Measurements from ENCODE around the gene SMIM45.
"Not testable (repeated sequence)": the region's sequence is repeated elsewhere in the genome, so short reads cannot be mapped to it uniquely, and the experiment has no call there.

The SMIM45 gene

GRCh38 chr22:41933411-41934177 lies 18.4 kb upstream of the SMIM45 start:
- DNase-seq (ENCODE audit: low read depth in 2 of 3, low spot score in 1 of 3), result no peak

DNA sequence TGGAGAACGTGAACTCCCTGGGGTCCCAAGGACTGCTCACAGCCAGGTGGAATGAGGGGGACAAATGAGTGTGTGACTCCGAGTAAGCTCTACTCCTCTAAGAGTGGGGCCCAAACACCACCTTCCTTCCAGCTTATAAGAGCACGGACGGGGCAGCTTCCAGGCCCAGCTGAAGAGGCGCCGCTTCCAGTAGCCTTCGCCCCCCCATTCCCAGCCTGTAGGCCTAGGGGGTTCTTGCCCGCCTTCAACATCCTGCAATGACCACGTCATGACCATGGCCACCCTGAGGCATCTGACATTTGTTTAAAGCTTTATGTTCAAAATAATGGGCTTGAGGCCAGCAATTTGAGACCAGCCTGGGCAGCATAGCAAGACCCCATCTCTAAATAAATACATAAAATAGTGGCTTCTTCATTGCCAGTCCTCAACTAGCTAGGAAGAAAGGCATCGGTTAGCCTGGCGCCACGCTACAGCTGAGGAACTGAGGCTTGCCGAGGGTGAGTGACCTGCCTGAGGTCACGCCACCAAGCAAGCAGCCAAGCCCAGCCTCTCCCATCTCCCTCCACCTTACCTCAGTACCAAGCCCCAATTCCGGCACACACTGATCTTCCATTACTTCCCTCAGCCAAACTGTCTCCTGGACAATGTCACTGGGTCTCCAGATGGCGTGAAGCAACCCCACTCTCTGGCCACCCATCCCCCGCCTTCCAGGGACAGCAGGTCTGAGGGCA lies 17.5 kb upstream of the SMIM45 start:
- no peak for DNase-seq (ENCODE audit: low read depth in 2 of 3, low spot score in 1 of 3)

DNA sequence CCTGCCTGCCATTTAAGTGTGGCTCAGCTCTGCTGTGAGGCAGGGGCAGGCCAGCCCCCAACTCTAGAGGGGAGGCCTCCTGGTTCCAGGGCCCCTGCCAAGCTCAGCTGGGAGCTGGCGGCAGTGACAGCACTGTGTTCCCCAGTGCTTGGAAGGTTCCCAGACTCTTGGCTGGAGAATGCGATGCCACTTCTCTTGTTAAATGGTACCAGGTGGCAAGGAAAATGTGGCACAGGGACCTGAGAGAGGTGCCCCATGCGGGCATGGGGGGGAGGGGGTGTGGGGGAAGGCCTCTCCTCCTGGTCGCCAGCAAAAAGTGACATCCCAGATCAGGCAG lies 17.0 kb upstream of the SMIM45 start:
- no peak for DNase-seq (ENCODE audit: low read depth in 2 of 3, low spot score in 1 of 3)

GRCh38 chr22:41935509-41935908 lies 16.4 kb upstream of the SMIM45 start:
- no peak for DNase-seq (ENCODE audit: low read depth in 2 of 3, low spot score in 1 of 3)

- DNase-seq (ENCODE audit: low read depth in 2 of 3, low spot score in 1 of 3), result no peak
These were observed 15.1 kb upstream of the SMIM45 start for GRCh38 chr22:41936894-41937169.

GRCh38 chr22:41939981-41940831 lies 11.7 kb upstream of the SMIM45 start:
- DNase-seq (ENCODE audit: low read depth in 2 of 3, low spot score in 1 of 3), result peak; percentile 91 to 95 (median 94)

- peak; percentile 78 for DNase-seq (ENCODE audit: low read depth in 2 of 3, low spot score in 1 of 3)
These were observed 10.9 kb upstream of the SMIM45 start for GRCh38 chr22:41940832-41941765.

GRCh38 chr22:41943661-41944209 lies 8.2 kb upstream of the SMIM45 start:
- no peak for DNase-seq (ENCODE audit: low read depth in 2 of 3, low spot score in 1 of 3)

- DNase-seq (ENCODE audit: low read depth in 2 of 3, low spot score in 1 of 3), result peak; percentile 90 to 96 (median 95)
These were observed 5.1 kb upstream of the SMIM45 start, which contains the start of gene CENPM for GRCh38 chr22:41946629-41947423. Gene CENPM, minus strand, starts transcription at chr22:41947152. Its CDS starts 76 bp downstream, at chr22:41947076.

DNA sequence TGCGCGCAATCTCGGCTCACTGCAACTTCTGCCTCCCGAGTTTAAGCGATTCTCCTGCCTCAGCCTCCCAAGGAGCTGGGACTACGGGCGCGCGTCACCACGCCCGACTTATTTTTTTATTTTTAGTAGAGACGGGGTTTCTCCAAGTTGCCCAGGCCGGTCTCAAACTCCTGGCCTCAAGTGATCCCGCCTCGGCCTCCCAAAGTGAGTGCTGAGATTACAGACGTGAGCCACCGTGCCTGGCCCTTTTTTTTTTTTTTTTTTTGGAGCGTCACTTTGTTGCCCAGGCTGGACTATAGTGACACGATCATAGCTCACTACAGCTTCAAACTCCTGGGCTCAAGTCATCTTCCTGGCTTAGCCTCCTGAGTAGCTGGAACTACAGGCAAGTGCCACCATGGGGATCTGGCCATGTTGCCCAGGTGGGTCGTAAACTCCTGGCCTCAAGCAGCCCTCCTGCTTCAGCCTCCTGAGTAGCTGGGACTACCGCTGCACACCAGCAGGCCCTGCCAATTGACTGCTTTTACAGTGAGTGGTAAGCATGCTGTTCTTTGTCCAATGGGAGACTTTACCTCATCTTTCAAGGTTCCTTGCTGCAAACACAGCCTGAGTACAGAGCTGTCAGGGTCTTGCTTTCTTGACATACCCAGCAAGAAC lies 4.4 kb upstream of the SMIM45 start:
- no peak for DNase-seq (ENCODE audit: low read depth in 2 of 3, low spot score in 1 of 3)

GRCh38 chr22:41948142-41948541 lies 3.8 kb upstream of the SMIM45 start:
- no peak for DNase-seq (ENCODE audit: low read depth in 2 of 3, low spot score in 1 of 3)

DNA sequence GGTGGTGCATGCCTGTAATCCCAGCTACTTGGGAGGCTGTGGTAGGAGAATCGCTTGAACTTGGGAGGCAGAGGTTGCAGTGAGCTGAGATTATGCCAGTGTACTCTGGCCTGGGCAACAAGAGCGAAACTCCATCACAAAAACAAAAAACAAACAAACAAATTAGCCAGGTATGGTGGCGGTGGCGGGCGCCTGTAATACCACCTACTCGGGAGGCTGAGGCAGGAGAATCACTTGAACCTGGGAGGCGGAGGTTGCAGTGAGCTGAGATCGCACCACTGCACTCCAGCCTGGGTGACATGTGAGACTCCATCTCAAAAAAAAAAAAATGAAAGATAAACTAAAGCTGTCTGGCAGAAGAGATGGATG lies 3.0 kb upstream of the SMIM45 start:
- not testable (repeated sequence) for DNase-seq (ENCODE audit: low read depth in 2 of 3, low spot score in 1 of 3)

DNA sequence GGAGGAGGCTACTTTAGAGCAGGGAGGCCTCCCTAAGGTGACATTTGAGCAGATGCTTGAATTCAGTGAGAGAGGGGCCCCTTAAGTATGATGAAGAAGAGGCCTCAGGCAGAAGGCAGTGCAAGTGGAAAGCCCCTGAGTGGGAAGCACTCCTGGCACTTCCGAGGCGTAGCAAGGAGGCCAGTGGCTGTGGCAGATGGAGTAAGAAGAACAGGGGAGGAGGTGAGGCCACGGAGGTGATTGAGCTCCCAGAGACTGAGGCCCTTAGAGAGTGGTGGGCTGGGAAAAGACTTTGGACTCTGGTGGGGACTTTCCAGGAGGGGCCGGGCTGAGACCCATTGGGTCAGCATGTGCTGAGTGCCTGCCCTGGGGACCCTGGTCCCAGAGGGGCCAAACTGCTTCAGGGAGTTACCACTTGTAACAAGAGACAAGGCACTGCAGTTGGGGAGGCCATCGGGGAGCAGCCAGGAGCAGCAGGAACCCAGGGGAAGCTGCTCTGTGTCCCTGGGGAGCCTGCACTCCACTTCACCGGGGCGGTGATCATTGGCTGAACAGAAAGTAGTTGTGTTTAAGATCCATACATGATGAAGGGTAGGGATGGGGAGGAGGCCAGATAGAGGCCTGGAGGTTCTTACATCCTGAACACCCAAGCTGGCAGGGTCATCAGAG lies 2.5 kb upstream of the SMIM45 start:
- DNase-seq (ENCODE audit: low read depth in 2 of 3, low spot score in 1 of 3), result no peak

DNA sequence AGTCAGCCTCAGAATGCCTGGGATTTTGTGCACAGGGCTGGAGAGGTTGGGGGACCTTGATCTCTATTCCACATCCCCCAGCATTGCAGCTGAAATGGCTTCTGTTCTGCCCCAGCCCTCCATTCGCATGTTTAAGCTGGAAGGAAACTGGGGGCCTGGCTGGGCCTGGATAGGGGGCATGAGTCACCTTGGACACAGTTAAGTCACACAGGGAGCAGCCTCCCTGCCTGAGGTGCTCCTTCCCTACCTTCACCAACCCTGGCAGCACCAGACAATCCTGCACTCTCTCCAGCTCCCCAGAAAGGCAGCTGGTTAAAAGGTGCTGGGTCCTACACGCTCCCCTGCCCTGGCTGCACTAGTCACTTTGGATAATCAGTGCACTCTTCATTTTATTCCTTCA lies 763 bp downstream of the SMIM45 start:
- no peak for DNase-seq (ENCODE audit: low read depth in 2 of 3, low spot score in 1 of 3)

GRCh38 chr22:41957941-41958556 lies 6.1 kb downstream of the SMIM45 start:
- no peak for DNase-seq (ENCODE audit: low read depth in 2 of 3, low spot score in 1 of 3)

DNA sequence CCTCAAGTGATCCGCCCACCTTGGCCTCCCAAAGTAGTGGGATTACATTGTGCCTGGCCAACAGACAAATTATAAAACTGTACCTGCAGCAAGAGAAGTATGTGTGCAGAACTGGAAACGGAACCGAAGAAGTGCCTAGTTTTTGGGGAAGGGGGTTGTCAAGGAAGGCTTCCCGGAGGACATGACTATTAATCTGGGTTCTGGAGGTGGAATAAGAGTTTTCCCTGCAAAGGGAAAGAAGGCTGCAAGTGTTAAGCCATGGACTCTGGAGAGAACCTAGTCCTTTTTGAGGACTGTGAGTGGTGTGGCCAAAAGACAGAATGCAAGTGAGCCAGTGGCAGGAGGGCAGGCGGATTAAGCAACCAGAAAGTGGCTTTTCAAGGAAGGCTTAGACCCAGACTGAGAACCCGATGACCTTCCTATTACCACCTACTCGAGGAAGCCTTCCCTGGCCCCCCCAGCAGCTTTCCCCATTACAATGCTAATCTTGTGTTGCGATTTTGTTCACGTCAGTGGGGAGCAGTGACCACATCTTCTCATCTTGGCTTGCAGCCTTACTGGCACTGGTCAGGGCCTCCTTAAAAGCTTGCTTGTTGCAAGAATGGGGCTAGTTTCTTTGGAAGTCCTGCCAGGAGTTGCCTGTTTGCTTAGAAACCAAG lies 11.6 kb downstream of the SMIM45 start:
- no peak for DNase-seq (ENCODE audit: low read depth in 2 of 3, low spot score in 1 of 3)

DNA sequence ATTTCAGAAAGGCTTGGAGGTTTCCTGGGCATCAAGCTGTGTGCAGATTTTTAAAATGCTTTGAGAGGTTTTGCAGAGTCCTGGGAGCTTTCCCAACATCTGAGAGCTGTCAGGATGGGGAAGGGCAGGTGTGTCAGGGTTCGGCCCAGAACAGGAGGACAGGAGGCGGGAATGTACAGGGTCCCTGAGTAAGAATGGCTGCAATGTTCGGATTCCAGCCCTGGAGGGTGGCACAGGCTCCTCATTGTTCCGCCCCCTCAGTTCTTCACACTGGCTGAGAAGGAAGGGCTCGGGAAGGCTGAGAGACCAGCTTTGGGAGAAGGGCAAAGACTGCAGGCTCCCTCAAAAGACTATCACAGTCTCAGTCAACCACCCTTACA lies 12.2 kb downstream of the SMIM45 start:
- DNase-seq (ENCODE audit: low read depth in 2 of 3, low spot score in 1 of 3), result no peak

- DNase-seq (ENCODE audit: low read depth in 2 of 3, low spot score in 1 of 3), result no peak
These were observed 14.3 kb downstream of the SMIM45 start for GRCh38 chr22:41966225-41966606.

Data from stimulated activated CD4-positive, alpha-beta T cell treated with anti-CD3 and anti-CD28 coated beads, Interleukin-12 subunit alpha, Interleukin-12 subunit beta, amount 100 ng/mL, for 48 hours (primary cell).